HG03439 (cell line): ENCODE data around the gene KMT5C.

Source experiments
- ATAC-seq: cut with Tn5 transposase; IDR thresholded peaks from one replicate; pipeline ENCODE4 v1.9.1; 2021; ENCODE audit warnings: mild to moderate bottlenecking, moderate library complexity; ENCODE audit not compliant: unreplicated experiment

Gene KMT5C

GRCh38 chr19:55339105-55339888 is at the start of gene KMT5C:
Gene KMT5C (plus strand): TSS chr19:55339876. CDS start chr19:55341937, 2,061 bp downstream.
- peak; percentile 83 for ATAC-seq

DNA sequence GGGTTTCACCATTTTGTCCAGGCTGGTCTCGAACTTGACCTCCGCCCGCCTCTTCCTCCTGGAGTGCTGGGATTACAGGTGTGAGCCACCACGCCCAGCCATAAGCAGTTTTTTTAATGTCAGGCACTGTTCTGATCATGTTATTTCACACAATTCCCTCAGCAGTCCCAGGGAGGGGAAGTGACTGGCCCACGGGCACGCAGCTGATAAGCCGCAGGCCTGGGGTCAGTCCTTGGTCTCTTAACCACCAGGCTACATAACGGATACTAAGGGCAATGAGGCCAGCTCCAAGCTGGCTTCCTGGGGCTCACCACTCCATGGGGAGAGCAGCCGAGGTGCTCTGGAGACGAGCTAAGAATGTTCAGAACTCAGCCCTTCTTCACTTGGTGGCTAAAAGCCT is 42.4 kb upstream of the KMT5C start:
- no peak for ATAC-seq

DNA sequence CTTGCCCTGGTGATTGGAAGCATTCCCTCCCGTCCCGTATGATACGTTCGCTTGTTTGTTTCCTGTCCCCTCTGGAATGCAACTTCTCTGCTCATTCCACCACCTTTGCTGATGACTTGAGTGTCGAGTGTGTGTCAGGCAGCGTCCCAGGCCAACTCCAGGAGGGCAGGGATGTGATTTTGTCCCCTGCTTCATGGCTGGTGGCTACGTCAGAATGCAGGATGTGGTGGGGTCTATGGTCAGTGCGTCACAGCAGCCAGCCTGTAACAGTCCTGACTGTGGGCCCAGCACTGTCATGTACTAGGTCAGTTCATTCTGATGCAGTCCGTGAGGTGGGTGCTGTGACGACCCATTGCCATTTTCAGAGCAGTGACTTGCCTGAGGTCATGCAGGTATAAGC is 39.7 kb upstream of the KMT5C start:
- ATAC-seq = no peak

GRCh38 chr19:55300886-55301458 is 38.7 kb upstream of the KMT5C start:
- no peak for ATAC-seq

GRCh38 chr19:55301459-55302317 is 38.0 kb upstream of the KMT5C start:
- peak; percentile 75 for ATAC-seq

DNA sequence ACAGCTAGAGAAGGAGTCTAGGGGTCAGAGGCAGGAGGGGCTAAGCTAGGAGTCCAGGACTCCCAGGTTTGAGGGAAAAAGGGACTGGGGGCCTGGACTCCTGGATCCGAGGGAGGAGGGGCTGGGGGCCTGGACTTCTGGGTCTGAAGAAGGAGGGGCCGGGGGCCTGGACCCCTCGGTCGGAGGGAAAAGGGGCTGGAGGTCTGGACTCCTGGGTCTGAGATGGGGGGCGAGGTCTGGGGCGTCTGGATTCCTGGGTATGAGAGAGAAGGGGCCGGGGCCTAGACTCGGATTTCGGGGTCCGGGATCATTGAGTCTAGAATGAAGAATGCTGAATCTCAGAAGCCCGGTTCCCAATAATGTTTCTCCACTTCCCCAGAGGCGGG is 37.4 kb upstream of the KMT5C start:
- ATAC-seq = no peak

DNA sequence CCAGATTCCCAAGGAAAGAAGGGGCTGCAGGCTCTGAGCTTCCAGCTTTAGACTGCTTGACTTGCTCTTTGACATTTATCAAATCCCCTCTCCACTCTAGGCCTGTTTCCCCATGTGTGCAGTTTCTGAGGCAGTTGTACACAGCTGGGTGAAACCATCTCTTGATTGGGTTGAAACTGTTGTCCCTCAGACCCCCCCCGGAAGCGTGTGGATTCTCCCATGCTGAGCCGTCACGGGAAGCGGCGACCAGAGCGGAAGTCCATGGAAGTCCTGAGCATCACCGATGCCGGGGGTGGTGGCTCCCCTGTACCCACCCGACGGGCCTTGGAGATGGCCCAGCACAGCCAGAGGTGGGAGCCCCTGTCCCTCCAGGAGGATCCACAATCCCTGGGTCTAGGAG is 36.2 kb upstream of the KMT5C start:
- no peak for ATAC-seq

GRCh38 chr19:55304279-55304978 is 35.2 kb upstream of the KMT5C start:
- ATAC-seq = no peak

- ATAC-seq = no peak
Observed at GRCh38 chr19:55304980-55305379, 34.7 kb upstream of the KMT5C start.

- ATAC-seq = no peak
Observed at GRCh38 chr19:55305491-55305890, 34.2 kb upstream of the KMT5C start.

- ATAC-seq = no peak
Observed at GRCh38 chr19:55305983-55306562, 33.6 kb upstream of the KMT5C start.

GRCh38 chr19:55306712-55307111 is 33.0 kb upstream of the KMT5C start:
- no peak for ATAC-seq

DNA sequence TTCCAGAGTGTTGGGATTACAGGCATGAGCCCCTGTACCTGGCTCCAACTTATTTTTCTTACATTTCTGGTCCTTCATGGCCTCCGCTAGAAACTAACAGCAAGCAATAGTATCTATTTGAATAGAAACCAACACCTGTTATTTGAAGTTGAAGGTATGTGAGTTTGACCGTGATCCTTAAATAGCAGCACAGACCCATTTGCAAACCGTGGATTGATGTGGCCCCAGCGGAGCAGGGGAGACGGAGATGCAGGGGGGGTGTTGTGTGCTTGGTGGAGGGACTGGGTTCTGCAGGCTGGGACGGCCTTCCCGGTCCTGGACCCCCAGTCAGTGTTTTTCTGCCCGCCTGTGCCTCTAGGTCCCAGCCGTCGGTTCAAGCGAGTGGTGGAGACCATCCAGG is 31.4 kb upstream of the KMT5C start:
- no peak for ATAC-seq

GRCh38 chr19:55309448-55309847 is 30.2 kb upstream of the KMT5C start:
- ATAC-seq = no peak

DNA sequence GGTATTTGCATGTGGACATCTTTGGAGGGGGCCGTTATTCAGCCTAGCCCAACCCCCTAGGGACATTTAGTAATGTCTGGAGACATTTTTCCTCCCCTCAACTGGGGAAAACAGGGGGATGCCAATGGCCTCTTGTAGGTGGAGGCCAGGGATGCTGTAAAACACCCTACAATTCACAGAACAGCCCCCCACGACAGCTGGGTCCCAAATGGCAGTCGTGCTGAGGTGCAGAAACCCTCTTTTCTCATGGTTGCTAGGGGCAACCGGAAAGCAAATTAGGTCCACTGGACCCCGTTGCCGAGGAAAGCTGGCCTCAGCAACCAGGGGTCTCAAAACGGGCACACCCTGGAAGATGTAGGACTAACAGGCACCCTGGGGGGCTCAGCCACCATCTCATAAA is 29.2 kb upstream of the KMT5C start:
- no peak for ATAC-seq

DNA sequence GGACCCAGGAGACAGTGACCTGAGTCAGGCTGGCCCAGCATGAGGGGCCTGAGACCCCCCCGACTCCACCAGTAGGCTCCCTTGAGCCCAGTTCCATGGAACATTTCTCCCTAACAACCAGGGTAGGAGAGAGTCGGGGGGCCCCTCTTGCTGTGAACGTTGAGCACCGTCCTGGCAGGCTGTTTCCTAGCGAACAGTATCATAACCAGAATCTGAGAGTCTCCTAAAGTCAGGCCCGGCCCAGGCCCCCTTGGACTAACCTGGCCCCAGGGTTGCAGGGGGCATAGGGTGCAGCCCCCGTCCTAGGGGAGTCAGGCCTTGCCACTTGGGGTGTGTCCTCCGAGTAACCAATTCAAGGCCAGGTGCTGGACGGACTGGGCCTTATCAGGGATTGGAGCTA is 28.3 kb upstream of the KMT5C start:
- ATAC-seq = no peak

- no peak for ATAC-seq
Observed at GRCh38 chr19:55311797-55312196, 27.9 kb upstream of the KMT5C start.

DNA sequence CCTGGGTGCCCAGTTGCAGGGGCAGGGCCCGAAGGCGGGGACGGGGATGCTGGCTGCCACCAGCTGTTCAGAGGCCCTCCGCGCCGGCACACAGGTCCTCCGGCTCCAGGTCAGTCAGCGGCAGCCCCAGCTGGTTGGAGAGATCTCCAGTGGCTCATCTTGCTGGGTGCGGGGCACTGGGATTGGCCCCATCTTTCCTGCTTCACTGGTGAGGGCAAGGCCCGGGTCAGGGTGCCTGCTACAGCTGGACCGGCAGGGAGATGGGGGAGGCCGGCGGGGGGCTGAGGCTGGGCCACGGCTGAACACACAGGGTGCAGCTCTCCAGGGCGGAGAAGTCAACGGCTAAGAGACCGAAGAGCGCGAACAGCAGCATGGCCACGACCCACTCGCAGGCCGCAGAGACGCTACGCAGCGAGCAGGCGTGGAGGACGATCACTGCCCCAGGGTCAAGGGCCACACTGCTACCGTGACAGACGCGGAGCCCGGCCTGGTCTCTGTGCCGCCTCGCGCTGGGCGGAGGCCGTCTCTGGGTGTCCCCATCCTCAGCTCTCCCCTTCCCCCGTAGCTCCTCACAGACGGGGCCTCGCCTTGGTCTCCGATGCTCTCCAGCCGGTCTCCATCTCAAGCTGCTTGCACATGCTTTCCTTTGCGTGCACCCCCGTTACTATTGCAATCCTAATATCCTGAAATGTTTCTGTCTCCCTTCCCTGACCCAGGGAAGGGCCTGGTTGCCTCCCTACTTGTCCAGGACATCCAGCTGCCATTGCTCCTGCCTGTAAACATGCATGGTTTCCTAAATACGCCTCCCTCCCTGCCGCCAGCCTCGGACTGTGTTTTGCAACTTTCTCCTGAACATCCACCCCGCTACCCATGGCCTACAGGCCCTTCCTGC is 26.8 kb upstream of the KMT5C start:
- ATAC-seq = no peak

GRCh38 chr19:55314396-55314795 is 25.3 kb upstream of the KMT5C start:
- no peak for ATAC-seq
